Posterior cingulate gyrus (tissue), 11 donors: ENCODE data around the gene RBM48.
"Not testable (repeated sequence)": the region's sequence is repeated elsewhere in the genome, so short reads cannot be mapped to it uniquely, and the experiment has no call there.

Experiments
- DNase-seq, 10 donors: peaks; one replicate each; pipeline versions ENCODE4 v3.0.0 to v3.0.0-alpha.2; 2020 to 2021; ENCODE audit warnings: mixed read lengths in 3 of 10
- intact Hi-C: fragments of 100-400 bp; cut with DNase I; formaldehyde crosslinking; loops from one replicate; pipeline ENCODE4 v1.15.1; 2023

Gene RBM48

DNA sequence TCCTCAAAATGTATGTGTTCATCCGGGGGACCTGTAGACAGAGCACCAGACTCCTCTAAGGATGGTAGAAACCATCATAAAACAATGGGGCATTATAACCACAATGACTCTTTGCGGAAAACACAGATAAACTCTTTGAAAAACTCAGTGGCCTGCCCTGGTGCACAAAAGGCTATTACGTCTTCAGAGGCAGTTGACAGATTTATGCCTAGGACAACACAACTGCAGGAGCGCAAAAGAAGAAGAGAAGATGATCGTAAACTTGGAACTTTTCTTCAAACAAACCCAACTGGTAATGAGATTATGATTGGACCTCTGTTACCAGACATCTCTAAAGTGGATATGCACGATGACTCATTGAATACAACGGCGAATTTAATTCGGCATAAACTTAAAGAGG is 6.0 kb downstream of the RBM48 start:
- intact Hi-C loops, result no loop called here
- DNase-seq, result no peak

DNA sequence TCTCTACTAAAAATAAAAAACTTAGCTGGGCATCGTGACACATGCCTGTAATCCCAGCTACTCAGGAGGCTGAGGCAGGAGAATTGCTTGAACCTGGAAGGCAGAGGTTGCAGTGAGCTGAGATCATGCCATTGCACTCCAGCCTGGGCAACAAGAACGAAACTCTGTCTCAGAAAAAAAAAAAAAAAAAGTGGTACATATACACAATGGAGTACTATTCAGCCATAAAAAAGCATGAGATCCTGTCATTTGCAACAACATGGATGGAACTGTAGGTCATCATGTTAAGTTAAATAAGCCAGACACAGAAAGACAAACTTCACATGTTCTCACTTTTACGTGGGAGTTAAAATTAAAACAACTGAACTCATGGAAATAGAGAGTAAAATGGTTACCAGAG is 14.9 kb downstream of the RBM48 start:
- DNase-seq, intact Hi-C loops: not testable (repeated sequence)

DNA sequence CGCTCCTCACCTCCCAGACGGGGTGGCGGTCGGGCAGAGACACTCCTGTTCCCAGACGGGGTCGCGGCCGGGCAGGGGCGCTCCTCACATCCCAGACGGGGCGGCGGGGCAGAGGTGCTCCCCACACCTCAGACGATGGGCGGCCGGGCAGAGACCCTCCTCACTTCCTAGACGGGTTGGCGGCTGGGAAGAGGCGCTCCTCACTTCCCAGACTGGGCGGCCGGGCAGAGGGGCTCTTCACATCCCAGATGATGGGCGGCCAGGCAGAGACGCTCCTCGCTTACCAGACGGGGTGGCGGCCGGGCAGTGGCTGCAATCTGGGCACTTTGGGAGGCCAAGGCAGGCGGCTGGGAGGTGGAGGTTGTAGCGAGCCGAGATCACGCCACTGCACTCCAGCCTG is 16.5 kb downstream of the RBM48 start:
- DNase-seq, result peak in 1 of 10 donors; percentile 79
- intact Hi-C loops, result not testable (repeated sequence)

GRCh38 chr7:92546856-92547497 is 18.4 kb downstream of the RBM48 start:
- DNase-seq, result peak in 1 of 10 donors; percentile 55
- intact Hi-C loops, result no loop called here

DNA sequence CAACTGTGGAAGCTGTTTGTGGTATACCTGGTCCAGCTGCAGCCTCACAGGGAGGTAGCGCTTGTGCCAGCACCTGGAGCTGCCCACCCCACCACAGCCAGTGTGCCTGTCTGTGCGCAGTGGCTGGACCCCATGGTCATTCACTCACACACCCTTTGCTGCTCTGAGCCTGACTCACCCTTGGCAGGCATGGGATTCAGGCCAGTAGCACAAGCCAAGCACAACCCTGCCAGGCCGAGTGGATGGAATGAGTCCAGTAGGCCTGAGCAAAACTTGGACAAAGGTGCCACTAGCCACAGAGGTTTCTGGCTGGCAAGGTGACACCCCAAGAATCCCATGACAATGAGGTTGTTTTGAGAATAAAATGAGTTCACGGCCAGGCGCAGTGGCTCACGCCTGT is 19.0 kb downstream of the RBM48 start:
- intact Hi-C loops, result no loop called here
- peak in 4 of 10 donors; percentile 26 to 71 (median 46) for DNase-seq

- peak in 1 of 10 donors; percentile 52 for DNase-seq
- intact Hi-C loops, result no loop called here
Measured at GRCh38 chr7:92550194-92550593, 21.6 kb downstream of the RBM48 start.

DNA sequence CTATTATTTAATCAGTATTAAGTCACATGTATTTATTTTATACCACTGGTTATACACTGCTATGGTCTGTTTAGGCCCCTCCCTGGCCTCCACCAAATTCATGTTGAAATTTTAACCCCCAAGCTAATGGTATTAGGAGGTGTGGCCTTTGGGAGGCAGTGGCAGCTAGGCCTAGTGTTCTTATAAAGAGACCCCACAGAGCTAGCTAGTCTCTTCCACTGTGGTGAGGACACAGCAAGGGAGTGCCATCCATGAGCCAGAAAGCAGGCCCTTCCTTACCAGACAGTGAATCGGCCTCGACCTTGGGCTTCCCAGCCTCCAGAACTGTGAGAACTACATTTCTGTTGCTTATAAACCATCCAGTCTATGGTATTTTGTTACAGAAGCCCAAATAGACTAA is 28.7 kb downstream of the RBM48 start:
- intact Hi-C loops, result no loop called here
- DNase-seq, result no peak

- intact Hi-C loops, result no loop called here
- no peak for DNase-seq
Measured at GRCh38 chr7:92557808-92558362, 29.3 kb downstream of the RBM48 start.

- intact Hi-C loops, result no loop called here
- no peak for DNase-seq
Measured at GRCh38 chr7:92560602-92561001, 32.0 kb downstream of the RBM48 start.

DNA sequence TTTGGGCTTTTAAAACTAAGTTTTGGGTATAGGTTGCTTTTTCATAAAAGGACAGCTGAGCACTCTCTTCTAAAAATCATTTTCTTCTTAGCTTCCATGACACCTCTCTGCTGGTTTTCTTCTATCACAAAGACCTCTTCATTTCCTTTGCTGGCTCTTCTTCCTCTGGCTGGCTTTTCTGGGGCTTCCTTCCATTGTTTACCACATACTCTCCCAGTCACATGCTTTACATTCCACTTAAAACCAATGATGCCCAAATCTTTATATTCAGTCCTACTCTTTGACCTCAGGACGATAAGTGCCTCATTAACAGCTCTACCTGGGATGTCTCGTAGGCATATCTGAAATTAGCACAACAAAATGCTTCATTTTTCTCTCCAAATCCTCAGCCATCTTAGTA is 34.8 kb downstream of the RBM48 start:
- no peak for DNase-seq
- intact Hi-C loops, result no loop called here

GRCh38 chr7:92567460-92567859 is 38.9 kb downstream of the RBM48 start:
- intact Hi-C loops, result no loop called here
- peak in 2 of 10 donors; percentile 19 to 40 for DNase-seq

GRCh38 chr7:92569137-92569536 is 40.5 kb downstream of the RBM48 start:
- DNase-seq, result no peak
- intact Hi-C loops, result no loop called here

GRCh38 chr7:92576296-92576695 is 47.7 kb downstream of the RBM48 start:
- no peak for DNase-seq
- intact Hi-C loops, result no loop called here

GRCh38 chr7:92582948-92583347 is 54.4 kb downstream of the RBM48 start:
- intact Hi-C loops, result no loop called here
- no peak for DNase-seq

- intact Hi-C loops, result no loop called here
- no peak for DNase-seq
Measured at GRCh38 chr7:92584953-92585352, 56.4 kb downstream of the RBM48 start.

DNA sequence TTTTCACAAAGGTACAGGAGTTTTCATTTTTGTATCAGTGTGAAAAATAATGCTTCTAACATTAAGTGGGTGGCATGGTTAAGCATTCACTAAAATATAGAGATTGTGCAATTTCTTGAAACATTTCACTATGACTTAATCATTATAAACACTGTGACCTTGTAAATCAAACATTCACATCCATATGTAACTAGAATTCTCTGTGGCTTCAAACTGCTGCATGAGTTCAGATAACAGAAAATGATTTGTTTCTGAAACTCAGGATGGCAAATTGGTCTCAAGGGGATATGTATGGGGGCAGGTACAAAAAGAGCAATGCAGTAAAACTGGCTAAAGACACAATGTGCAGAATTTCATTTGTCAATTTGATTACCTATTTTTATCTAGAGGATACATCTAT is 57.8 kb downstream of the RBM48 start:
- no peak for DNase-seq
- intact Hi-C loops, result no loop called here

DNA sequence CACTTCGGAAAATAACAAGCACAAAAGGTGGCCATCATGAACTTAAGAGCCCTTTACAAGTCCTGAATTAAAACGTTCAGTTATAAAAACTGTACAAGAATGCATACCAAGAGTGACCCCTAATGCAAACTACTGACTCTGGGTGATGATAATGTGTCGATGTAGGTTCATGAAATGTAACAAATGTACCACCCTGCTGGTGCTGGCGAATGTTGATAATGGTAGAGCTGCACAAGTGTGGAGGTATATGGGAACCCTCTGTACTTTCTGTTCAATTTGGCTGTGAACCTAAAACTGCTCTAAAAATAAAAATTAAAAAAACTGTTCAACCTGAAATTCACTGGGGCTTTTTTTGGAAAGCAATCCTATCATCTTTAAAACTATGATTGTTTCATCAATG is 58.2 kb downstream of the RBM48 start:
- no peak for DNase-seq
- intact Hi-C loops, result no loop called here
